AG09309 (cell line): Measurements from ENCODE around the gene ADIPOQ.
"Not testable (repeated sequence)": the region's sequence is repeated elsewhere in the genome, so short reads cannot be mapped to it uniquely, and the experiment has no call there.

ENCODE experiments used
- DNase-seq: peaks from one replicate; pipeline ENCODE4 v3.0.0-alpha.2; 2010; ENCODE audit warnings: low read depth
- H3K4me3 ChIP-seq: 2 replicates; pipeline ENCODE4 v1.5.1; 2011; ENCODE audit warnings: mild to moderate bottlenecking, low read depth, low read length, moderate library complexity; ENCODE audit not compliant: control insufficient read depth
- CTCF ChIP-seq: IDR thresholded peaks from 2 replicates; pipeline ENCODE4 v1.5.1; 2011; ENCODE audit warnings: mild to moderate bottlenecking, low read depth, low read length, inconsistent platforms; ENCODE audit not compliant: insufficient read depth, control insufficient read depth; ENCODE audit errors: missing control alignments

Gene ADIPOQ

GRCh38 chr3:186882150-186882524 lies 39.6 kb downstream of the ADIPOQ start:
- no peak overlapping the region for H3K4me3 ChIP-seq
- DNase-seq = no peak
- no peak for TF ChIP-seq CTCF

GRCh38 chr3:186882881-186883685 lies 40.6 kb downstream of the ADIPOQ start:
- DNase-seq = peak; percentile 33
- H3K4me3 ChIP-seq = no peak overlapping the region
- TF ChIP-seq CTCF = no peak

- H3K4me3 ChIP-seq = no peak overlapping the region
- no peak for TF ChIP-seq CTCF
- no peak for DNase-seq
Measured at GRCh38 chr3:186883686-186884058, 41.2 kb downstream of the ADIPOQ start.

GRCh38 chr3:186884868-186885267 lies 42.4 kb downstream of the ADIPOQ start:
- DNase-seq, H3K4me3 ChIP-seq: not testable (repeated sequence)

GRCh38 chr3:186886202-186886981 lies 43.9 kb downstream of the ADIPOQ start:
- no peak overlapping the region for H3K4me3 ChIP-seq
- TF ChIP-seq CTCF = no peak
- no peak for DNase-seq

- not testable (repeated sequence) for H3K4me3 ChIP-seq, DNase-seq
Measured at GRCh38 chr3:186887507-186887938, 45.0 kb downstream of the ADIPOQ start.

GRCh38 chr3:186888569-186888968 lies 46.1 kb downstream of the ADIPOQ start:
- TF ChIP-seq CTCF = no peak
- no peak for DNase-seq
- no peak overlapping the region for H3K4me3 ChIP-seq

- not testable (repeated sequence) for H3K4me3 ChIP-seq, DNase-seq
Measured at GRCh38 chr3:186889698-186890097, 47.2 kb downstream of the ADIPOQ start.
